Fibroblast of gingiva (primary cell): ENCODE data around the gene PNPLA2.
A peak's percentile ranks its signal among the peaks of the same experiment; 100 is the strongest.

ENCODE experiments used
- DNase-seq: peaks from one replicate; pipeline ENCODE4 v3.0.0-alpha.2; 2011; ENCODE audit warnings: low read depth

PNPLA2 gene

DNA sequence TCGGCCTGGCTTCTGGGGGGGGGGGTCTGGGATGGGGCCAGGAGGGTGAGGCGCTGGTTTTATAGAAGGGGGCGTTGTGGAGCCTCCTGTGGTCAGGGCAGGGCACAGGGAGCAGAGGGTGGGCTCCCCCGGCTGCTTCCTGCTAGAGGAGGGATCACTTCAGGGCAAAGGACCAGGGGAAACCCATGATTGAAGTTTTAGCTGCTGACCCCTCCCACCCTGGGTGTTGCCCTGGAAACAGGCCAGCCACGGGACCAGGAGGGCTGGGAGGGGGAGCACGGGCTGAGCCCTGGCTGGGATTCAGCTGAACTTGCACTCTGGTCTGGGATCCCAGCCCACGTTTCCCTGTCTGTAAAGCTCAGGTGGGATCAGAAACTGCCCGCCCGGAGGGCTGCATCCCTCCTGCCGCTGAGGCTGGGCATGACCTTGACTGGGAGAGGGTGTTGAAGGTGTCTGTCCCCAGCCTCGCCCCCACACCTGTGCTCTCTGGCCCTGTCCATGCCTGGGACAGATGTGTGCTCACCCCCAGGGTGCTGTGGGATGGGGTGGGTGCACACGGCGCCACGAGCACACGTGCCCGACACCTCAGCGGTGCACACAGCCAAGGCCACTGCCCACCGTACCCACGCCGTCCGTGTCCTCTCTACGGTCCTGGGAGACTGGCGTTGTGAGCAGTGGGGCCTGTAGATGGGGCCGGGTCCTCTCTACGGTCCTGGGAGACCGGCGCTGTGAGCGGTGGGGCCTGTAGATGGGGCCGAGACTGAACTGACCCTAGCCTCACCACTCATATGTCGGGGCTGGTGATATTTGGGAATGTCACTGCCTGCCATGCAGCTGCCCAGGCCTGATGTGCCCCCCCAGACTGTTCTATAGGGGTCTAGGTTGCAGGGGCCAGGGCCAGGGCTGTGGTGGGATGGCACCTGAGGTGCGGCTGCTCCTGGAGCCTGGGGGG is 26.3 kb downstream of the PNPLA2 start:
- peak; percentile 98 for DNase-seq

DNA sequence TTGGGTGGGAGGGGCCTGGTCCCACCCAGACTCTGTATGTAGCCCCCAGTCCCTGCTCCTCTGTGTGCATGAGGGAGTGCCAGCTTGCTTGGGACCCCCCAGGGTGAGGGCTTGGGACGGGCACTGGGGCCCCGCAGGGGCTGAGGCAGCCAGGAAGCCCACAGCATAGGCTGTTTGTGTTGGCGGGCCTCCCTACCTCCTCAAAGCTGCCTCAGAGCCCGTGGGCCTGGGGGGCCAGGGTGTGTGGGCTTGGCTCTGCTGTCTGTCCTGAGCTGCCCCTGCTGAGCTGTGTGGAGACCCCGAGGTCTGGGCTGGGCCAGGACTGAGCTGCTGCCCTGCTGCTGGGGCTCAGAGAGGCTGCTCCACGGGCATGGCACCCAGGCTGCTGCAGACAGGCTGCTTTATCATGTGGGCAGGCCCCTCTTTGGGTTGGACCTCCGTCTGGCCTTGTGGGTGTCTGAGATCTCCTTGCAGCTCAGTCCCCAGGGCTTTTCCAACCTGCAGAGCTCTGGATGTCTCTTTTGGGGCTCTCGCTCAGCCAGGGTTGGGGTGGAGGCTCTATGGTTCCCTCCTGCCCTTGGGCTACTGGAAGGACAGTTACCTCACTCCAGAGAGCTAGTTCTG is 27.3 kb downstream of the PNPLA2 start:
- DNase-seq: peak; percentile 43

DNA sequence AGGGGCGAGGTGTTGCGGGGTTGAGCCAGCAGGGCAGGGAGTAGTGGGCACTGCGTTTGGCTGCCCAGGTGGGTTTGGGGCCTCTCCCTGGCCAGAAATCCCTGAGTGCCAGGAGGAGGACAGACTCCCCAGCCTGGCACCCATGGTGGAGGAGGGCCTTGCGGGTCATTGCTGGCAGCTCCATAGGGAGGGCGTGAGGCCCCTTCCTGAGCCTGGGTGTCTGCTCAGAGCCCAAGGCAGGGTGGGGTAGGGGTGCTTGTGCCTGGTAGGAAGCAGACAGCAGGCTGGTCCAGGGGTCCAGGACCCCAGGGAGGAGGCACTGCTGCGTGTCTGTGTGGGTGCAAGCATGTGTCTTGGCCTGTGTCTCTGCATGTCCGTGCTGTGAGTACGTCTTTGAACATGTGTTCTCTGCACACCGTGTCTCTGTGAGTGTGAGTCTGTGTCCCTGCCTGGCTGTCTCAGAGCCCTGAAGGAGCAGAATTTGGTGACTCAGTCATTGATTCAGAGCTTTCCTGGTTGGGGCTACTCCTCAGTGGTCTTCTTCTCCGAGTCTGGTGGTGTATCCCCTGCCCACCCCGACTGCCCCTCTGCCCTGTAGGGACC is 27.9 kb downstream of the PNPLA2 start:
- DNase-seq: no peak

- DNase-seq: no peak
Observed at GRCh38 chr11:847876-848275, 29.2 kb downstream of the PNPLA2 start.

- peak; percentile 27 for DNase-seq
Observed at GRCh38 chr11:848380-848931, 29.7 kb downstream of the PNPLA2 start.

- no peak for DNase-seq
Observed at GRCh38 chr11:849104-849824, 30.6 kb downstream of the PNPLA2 start.

GRCh38 chr11:849951-850774 is 31.4 kb downstream of the PNPLA2 start:
- DNase-seq: no peak

DNA sequence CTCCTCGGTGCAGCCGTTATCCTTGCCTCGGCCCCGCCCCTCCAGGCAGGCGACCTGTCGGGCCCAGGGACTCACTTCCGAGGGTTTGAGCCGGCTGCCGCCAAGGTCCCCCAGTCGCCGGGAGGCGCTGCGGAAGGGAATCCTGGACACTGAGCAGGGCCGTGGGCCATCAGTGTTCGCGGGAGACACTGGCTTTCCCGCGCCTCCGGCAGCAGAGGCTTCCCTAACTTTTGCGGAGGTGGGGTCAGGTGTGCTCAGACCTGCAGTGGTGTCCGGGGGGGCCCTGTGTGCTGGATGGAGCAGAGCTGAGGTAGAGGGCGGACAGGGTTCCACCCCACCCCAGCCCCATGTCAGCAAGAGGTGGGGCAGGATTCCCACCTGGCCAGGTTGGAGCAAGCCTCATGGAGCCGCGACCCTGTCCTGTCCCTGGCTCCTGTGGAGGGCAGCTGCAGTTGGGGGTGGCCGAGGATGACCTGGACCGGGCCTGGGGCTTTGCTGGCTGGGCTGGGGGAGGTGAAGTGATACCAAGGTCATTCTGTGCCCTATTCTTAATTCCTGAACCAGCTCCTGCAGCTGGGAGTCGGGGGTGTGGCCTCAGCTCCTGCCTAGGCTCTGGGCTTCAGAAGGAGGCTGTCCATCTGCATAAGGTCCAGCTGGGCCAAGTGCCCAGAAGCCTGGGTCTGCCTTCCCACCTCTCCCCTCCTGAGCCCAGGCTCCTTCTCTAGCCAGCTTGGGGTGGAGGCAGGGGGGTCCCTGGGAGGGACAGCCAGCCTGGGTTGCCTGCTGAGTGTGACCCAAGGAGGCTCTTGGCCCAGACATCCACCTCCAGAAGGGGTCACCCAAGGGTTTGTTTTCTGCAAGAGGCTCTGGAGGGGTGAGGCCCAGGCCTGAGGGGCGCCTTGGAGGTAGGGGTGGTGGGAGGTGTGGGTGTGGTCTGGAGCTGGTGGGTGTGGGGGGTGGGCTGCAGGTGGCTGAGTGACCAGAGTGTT is 32.4 kb downstream of the PNPLA2 start:
- no peak for DNase-seq

DNA sequence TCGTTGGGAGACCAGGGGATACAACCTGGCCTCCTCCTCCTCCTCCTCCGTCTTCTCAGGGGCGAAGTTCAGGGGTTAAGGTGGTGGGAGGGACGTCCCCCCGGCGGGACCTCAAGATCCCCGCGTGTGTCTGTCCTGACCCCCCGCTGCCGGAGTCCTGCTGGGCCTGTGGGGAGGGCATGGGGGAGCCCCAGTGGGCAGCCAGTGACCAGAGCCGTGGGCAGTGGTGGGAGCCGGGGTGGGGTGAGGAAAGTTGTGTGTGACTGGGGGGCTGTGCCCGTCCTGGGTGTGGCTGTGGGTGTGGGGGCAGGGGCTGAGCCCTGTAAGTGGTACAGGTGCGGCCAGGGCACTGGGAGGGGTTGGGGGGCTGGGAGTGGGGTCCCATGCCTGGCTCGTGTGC is 34.0 kb downstream of the PNPLA2 start:
- no peak for DNase-seq

DNA sequence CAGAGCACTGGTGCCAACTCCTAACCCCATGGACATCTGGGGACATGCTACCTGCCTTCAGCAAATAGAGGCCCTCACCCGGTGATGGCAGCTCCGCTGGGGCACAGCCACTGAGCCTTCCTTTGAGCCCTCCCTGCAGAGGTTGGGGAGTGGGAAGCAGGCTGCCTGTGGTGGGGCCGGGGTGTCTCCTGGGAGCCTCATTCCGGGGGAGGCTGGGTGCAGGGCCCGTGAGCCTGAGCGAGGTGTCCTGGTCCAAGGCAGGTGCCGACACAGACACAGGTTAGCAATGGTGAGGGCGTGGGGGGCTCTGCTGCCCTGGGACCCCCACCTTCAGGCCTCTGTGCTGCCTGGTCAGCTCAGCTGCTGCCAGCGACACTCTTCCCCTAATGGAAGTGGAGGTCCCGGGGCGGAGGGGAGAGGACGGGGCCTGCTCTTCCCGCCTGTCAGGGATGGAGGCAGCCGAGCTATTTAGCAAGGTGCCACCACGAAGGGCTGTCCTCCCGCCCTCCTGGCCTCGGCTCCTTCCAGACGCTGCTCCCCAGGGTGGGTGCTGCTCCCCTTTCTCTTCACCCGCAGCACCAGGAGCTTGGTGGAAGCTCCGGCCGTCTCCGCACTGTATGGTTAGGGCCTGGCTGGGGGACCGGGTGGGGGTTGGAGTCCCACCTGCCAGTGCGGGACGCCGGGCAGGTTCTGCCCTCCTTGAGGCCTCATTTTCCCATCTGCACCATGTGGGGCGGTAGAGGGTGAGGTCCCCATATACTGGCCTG is 35.2 kb downstream of the PNPLA2 start:
- DNase-seq: no peak

- DNase-seq: no peak
Observed at GRCh38 chr11:854601-855329, 36.1 kb downstream of the PNPLA2 start.

GRCh38 chr11:855330-855674 is 36.6 kb downstream of the PNPLA2 start:
- DNase-seq: no peak

DNA sequence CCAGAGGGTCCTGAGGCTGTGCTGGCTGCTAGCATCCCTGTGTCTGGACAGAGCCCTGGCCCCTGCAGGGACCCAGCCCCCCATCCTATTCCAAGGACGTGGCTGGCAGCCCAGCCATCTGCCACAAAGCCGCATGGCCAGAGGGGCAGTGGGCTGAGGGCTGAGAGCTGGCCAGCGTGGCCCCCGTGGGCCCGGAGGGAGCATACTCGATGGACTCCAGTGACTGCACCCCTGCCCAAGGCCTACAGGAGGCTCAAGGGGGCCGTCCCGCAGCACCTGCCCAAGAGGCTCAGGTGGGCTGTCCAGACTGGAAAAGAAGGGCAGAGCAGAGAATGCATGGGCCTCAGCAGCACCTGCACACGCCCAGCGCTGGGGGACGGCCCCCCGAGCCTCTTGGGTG is 37.1 kb downstream of the PNPLA2 start:
- no peak for DNase-seq

GRCh38 chr11:856397-856796 is 37.7 kb downstream of the PNPLA2 start:
- no peak for DNase-seq

DNA sequence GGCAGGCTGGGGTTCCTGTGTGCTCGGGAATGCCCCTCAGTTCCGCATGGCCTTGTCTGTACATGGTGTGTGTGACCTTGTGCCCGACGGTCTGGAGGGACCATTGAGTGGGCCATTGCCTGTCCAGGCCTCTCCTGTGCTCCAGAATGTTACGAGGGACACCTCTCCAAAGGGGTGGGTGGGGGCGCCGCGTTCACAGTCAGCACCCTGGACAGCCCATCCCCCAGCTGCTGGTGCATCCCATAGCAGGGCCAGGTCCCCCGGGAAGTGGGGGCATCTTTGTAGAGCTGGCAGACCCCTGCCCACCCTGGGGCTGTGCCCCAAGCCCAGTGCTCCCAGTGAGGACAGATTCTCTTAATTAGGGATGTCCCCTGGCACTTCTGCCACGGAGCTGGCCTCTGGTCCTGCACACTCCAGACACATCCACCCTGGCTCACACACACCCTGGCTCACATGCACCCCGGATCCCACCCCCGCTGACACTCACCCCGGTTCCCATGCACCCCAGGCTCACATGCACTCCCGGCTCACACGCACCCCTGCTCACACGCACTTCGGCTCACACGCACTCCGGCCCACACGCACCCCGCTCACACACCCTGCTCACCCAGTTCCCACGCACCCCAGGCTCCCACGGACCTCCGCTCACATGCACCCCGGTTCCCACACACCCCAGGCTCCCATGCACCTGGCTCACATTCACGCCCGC is 39.5 kb downstream of the PNPLA2 start:
- DNase-seq: no peak

DNA sequence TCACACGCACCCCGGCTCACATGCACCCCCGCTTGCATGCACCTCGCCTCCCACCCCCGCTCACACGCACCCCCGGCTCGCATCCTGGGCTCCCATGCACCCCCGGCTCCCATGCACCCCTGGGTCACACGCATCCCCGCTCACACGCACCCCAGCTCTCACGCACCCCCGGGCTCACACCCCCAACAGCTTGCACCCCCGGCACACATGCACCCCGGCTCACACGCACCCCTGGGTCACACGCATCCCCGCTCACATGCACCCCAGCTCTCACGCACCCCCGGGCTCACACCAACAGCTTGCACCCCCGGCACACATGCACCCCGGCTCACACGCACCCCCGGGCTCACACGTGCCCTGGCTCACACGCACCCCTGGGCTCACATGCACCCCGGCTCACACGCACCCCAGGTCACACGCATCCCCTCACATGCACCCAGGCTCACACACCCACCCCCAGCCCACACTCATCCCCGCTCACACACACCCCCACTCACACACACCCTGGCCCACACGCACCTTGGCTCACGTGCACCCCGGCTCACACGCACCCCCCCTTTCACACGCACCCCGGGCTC is 40.1 kb downstream of the PNPLA2 start:
- DNase-seq: no peak

DNA sequence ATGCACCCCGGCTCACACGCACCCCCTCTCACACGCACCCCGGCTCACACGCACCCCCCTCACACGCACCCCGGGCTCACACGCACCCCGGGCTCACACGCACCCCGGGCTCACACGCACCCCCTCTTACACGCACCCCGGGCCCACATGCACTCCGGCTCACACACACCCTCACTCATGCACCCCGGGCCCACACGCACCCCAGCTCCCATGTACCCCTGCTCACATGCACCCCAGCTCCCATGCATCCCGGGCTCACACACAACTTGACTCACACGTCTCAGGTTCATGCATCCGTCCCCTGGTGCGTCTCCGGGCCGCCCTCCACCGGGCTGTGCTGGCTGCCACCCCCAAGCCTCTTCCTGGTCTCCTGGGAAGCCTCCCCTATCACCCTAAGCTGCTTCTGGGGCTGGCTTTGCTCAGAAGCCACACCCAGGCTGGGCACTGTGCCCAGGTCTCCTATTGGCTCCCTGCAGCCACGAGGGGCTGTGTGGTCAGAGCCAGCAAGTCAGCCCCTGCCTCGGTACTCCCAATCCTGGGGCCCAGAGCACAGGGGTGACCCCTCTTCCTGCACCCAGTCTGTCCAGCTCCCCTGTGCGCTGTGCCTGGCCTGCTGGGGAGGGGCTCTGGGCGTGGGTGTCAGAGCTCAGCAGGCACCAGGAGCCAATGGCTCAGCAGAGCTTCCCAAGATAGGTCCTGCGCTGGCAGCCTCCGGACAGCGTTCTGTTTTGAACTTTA is 40.8 kb downstream of the PNPLA2 start:
- DNase-seq: peak; percentile 78
